Neural cell (in vitro differentiated cells): ENCODE measurements around the gene TMEM235. TPM values are rescaled to one million over a fixed set of nuclear protein-coding genes. Genes with fewer than 3 reads are reported as not detected.

Experiments
- H2AFZ ChIP-seq: fragments of 200-600, 300-800 bp; sonication (generic), shearing (Covaris generic); 2 replicates; pipeline ENCODE4 v1.6.0; 2014; ENCODE audit warnings: low read depth, mild to moderate bottlenecking, antibody characterized with exemption, low read length, moderate library complexity
- H3F3A ChIP-seq: fragments of 200-600 bp; shearing (Covaris generic); 2 replicates; pipeline ENCODE4 v1.6.1; 2016; ENCODE audit warnings: mild to moderate bottlenecking, moderate library complexity, mixed read lengths, antibody characterized with exemption, low read length; ENCODE audit not compliant: insufficient read depth, poor library complexity, severe bottlenecking
- H3K27ac ChIP-seq: fragments of 200-600, 300-800 bp; sonication (generic), shearing (Covaris generic); 2 replicates; pipeline ENCODE4 v1.5.1; 2014; ENCODE audit warnings: mild to moderate bottlenecking, low read length, moderate library complexity
- H3K27me3 ChIP-seq: fragments of 300-800, 200-600 bp; sonication (generic), shearing (Covaris generic); 2 replicates; pipeline ENCODE4 v1.6.0; 2014; ENCODE audit warnings: mild to moderate bottlenecking, low read depth, low read length, moderate library complexity; ENCODE audit not compliant: insufficient read depth
- H3K36me3 ChIP-seq: fragments of 300-800, 200-600 bp; sonication (generic), shearing (Covaris generic); 2 replicates; pipeline ENCODE4 v1.5.1; 2014; ENCODE audit warnings: mild to moderate bottlenecking, antibody characterized with exemption, low read length, moderate library complexity; ENCODE audit not compliant: insufficient read depth
- H3K4me2 ChIP-seq: fragments of 300-800, 200-600 bp; sonication (generic), shearing (Covaris generic); 2 replicates; pipeline ENCODE4 v1.6.0; 2014; ENCODE audit warnings: mild to moderate bottlenecking, low read length
- H3K4me3 ChIP-seq: fragments of 300-800, 200-600 bp; sonication (generic), shearing (Covaris generic); 2 replicates; pipeline ENCODE4 v1.5.1; 2014; ENCODE audit warnings: mild to moderate bottlenecking, low read length, moderate library complexity
- H3K79me2 ChIP-seq: fragments of 200-600 bp; shearing (Covaris generic); replicated peaks from 2 replicates; pipeline ENCODE4 v1.6.0; 2014; ENCODE audit warnings: mild to moderate bottlenecking, low read length, moderate library complexity; ENCODE audit not compliant: insufficient read depth
- H3K9ac ChIP-seq: fragments of 300-800, 200-600 bp; sonication (generic), shearing (Covaris generic); 2 replicates; pipeline ENCODE4 v1.6.1; 2016; ENCODE audit warnings: mild to moderate bottlenecking, low read length, mixed read lengths
- H3K9me2 ChIP-seq: fragments of 200-600 bp; shearing (Covaris generic); 2 replicates; pipeline ENCODE4 v1.6.1; 2016; ENCODE audit warnings: mild to moderate bottlenecking, low read length, mixed read lengths; ENCODE audit not compliant: insufficient read depth
- H3K9me3 ChIP-seq: fragments of 200-600, 300-800 bp; sonication (generic), shearing (Covaris generic); 2 replicates; pipeline ENCODE4 v1.6.1; 2016; ENCODE audit warnings: mild to moderate bottlenecking, mixed run types, low read length, moderate library complexity, mixed read lengths
- H4K20me1 ChIP-seq: fragments of 200-600 bp; shearing (Covaris generic); 2 replicates; pipeline ENCODE4 v1.6.1; 2016; ENCODE audit warnings: mild to moderate bottlenecking, mixed run types; ENCODE audit not compliant: insufficient read depth
- EZH2 ChIP-seq: fragments of 200-600, 300-800 bp; shearing (Covaris generic), sonication (generic); IDR thresholded peaks from 2 replicates; pipeline ENCODE4 v1.6.1; 2014; ENCODE audit warnings: antibody characterized with exemption, low read length, borderline replicate concordance, mild to moderate bottlenecking; ENCODE audit not compliant: insufficient read depth, poor library complexity, severe bottlenecking
- MXI1 ChIP-seq: fragments of 450-650 bp; conservative IDR thresholded peaks from 2 replicates; pipeline ENCODE4 v1.6.1; 2014; ENCODE audit warnings: antibody characterized with exemption, mild to moderate bottlenecking; ENCODE audit not compliant: poor library complexity, severe bottlenecking
- SMC3 ChIP-seq: fragments of 450-650 bp; conservative IDR thresholded peaks from 2 replicates; pipeline ENCODE4 v1.6.1; 2014; ENCODE audit warnings: antibody characterized with exemption, mild to moderate bottlenecking, moderate library complexity; ENCODE audit not compliant: poor library complexity
- TAF1 ChIP-seq: IDR thresholded peaks from 2 replicates; pipeline ENCODE4 v1.6.1; 2012; ENCODE audit warnings: low read depth
- polyA plus RNA-seq: library from polyadenylated mRNA; depleted of rRNA; stranded (reverse); fragments of >200 nt; gene quantifications from 2 replicates; pipeline ENCODE4 v1.2.3, GENCODE V29; 2014
- TF ChIP-seq, protein P1 (sequence below): IDR thresholded peaks from 2 replicates; pipeline ENCODE4 v1.6.1; 2012; ENCODE audit warnings: borderline replicate concordance
- TF ChIP-seq, protein P2 (sequence below): fragments of 450-650 bp; IDR thresholded peaks from 2 replicates; pipeline ENCODE4 v1.5.1; 2014; ENCODE audit warnings: antibody characterized with exemption, mild to moderate bottlenecking, moderate library complexity; ENCODE audit not compliant: poor library complexity, severe bottlenecking

TMEM235 gene
- polyA plus RNA-seq, 1 donor from 2014 or later, result not detected

DNA sequence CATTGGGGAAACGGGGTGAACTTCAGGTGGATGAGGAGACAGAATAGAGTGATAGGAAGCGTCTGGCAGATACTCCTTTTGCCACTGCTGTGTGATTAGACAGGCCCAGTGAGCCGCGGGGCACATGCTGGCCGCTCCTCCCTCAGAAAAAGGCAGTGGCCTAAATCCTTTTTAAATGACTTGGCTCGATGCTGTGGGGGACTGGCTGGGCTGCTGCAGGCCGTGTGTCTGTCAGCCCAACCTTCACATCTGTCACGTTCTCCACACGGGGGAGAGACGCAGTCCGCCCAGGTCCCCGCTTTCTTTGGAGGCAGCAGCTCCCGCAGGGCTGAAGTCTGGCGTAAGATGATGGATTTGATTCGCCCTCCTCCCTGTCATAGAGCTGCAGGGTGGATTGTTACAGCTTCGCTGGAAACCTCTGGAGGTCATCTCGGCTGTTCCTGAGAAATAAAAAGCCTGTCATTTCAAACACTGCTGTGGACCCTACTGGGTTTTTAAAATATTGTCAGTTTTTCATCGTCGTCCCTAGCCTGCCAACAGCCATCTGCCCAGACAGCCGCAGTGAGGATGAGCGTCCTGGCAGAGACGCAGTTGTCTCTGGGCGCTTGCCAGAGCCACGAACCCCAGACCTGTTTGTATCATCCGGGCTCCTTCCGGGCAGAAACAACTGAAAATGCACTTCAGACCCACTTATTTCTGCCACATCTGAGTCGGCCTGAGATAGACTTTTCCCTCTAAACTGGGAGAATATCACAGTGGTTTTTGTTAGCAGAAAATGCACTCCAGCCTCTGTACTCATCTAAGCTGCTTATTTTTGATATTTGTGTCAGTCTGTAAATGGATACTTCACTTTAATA is 7.0 kb upstream of the TMEM235 start:
- Histone ChIP-seq H3K27me3 (no peaks in the 10 kb centered on the region), H3K27ac (peak overlapping the region; percentile 8), H3K4me2 (no peak overlapping the region), H3K9ac (peak overlapping the region; percentile 16), H3K9me3 (no peaks in the 10 kb centered on the region), H4K20me1 (no peaks in the 10 kb centered on the region), H3K36me3 (no peaks in the 10 kb centered on the region), H3K9me2 (no peaks in the 10 kb centered on the region), H3F3A (no peaks in the 10 kb centered on the region), H2AFZ (no peak overlapping the region), H3K79me2 (no peaks in the 10 kb centered on the region), H3K4me3 (peak overlapping the region; percentile 26)
- TF ChIP-seq, protein P1, sequence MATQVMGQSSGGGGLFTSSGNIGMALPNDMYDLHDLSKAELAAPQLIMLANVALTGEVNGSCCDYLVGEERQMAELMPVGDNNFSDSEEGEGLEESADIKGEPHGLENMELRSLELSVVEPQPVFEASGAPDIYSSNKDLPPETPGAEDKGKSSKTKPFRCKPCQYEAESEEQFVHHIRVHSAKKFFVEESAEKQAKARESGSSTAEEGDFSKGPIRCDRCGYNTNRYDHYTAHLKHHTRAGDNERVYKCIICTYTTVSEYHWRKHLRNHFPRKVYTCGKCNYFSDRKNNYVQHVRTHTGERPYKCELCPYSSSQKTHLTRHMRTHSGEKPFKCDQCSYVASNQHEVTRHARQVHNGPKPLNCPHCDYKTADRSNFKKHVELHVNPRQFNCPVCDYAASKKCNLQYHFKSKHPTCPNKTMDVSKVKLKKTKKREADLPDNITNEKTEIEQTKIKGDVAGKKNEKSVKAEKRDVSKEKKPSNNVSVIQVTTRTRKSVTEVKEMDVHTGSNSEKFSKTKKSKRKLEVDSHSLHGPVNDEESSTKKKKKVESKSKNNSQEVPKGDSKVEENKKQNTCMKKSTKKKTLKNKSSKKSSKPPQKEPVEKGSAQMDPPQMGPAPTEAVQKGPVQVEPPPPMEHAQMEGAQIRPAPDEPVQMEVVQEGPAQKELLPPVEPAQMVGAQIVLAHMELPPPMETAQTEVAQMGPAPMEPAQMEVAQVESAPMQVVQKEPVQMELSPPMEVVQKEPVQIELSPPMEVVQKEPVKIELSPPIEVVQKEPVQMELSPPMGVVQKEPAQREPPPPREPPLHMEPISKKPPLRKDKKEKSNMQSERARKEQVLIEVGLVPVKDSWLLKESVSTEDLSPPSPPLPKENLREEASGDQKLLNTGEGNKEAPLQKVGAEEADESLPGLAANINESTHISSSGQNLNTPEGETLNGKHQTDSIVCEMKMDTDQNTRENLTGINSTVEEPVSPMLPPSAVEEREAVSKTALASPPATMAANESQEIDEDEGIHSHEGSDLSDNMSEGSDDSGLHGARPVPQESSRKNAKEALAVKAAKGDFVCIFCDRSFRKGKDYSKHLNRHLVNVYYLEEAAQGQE, result no peak

DNA sequence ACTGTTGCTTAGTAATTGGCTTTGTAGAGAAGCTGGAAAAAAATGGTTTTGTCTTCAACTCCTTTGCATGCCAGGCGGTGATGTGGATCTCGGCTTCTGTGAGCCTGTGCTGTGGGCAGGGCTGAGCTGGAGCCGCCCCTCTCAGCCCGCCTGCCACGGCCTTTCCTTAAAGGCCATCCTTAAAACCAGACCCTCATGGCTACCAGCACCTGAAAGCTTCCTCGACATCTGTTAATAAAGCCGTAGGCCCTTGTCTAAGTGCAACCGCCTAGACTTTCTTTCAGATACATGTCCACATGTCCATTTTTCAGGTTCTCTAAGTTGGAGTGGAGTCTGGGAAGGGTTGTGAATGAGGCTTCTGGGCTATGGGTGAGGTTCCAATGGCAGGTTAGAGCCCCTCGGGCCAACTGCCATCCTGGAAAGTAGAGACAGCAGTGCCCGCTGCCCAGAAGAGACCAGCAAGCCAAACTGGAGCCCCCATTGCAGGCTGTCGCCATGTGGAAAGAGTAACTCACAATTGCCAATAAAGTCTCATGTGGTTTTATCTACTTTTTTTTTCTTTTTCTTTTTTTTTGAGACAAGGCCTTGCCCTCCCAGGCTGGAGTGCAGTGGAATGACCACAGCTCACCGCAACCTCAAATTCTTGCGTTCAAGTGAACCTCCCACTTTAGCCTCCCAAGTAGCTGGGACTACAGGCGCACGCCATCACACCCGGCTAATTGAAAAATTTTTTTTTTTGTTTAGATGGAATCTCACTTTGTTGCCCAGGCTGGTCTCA is 6.2 kb upstream of the TMEM235 start:
- Histone ChIP-seq H2AFZ (no peak overlapping the region), H3F3A (no peaks in the 10 kb centered on the region), H3K27me3 (peaks cover 2% of the 10 kb centered on the region), H3K79me2 (no peaks in the 10 kb centered on the region), H3K9me3 (no peaks in the 10 kb centered on the region), H3K4me2 (no peak overlapping the region), H3K4me3 (no peak overlapping the region), H3K9me2 (no peaks in the 10 kb centered on the region), H3K9ac (no peak overlapping the region), H3K27ac (no peak overlapping the region), H4K20me1 (no peaks in the 10 kb centered on the region), H3K36me3 (no peaks in the 10 kb centered on the region)
- TF ChIP-seq EZH2 (no peak), SMC3 (no peak)

DNA sequence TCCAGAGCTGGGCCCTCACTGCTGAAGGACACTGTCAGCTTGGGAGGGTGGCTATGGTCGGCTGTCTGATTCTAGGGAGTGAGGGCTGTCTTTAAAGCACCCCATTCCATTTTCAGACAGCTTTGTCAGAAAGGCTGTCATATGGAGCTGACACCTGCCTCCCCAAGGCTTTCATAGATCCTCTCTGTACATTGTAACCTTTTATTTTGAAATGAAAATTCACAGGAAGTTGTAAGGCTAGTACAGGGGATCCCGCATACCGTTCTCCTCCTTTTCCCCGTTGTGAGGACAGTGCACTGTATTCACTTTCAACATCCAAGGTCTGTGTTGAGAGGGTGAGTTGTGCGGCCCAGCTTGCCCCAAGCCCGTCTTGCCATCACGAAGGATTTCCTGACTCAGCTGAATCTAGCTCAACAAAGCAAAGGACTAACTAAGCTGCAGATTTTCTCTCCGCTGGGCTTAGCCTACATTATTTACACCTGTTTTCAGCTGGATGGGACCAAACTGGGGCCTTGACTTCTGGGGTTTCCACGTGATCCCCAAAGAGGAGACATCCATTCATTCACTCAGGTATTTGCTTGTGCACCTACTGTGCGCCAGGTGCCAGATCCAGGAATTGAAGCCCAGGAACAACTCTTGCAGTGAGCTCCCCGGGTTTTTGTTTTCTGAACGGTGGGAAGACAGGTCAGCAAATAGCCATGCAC is 5.2 kb upstream of the TMEM235 start:
- Histone ChIP-seq H3K4me3 (no peak overlapping the region), H2AFZ (no peak overlapping the region), H3K27me3 (peaks cover 11% of the 10 kb centered on the region), H3K4me2 (no peak overlapping the region), H3K9me2 (no peaks in the 10 kb centered on the region), H3K9ac (no peak overlapping the region), H3K79me2 (no peaks in the 10 kb centered on the region), H3K27ac (no peak overlapping the region), H3F3A (no peaks in the 10 kb centered on the region), H3K9me3 (no peaks in the 10 kb centered on the region), H4K20me1 (no peaks in the 10 kb centered on the region), H3K36me3 (no peaks in the 10 kb centered on the region)
- TF ChIP-seq MXI1, result no peak
- no peak for TF ChIP-seq EZH2
- TF ChIP-seq, protein P2, sequence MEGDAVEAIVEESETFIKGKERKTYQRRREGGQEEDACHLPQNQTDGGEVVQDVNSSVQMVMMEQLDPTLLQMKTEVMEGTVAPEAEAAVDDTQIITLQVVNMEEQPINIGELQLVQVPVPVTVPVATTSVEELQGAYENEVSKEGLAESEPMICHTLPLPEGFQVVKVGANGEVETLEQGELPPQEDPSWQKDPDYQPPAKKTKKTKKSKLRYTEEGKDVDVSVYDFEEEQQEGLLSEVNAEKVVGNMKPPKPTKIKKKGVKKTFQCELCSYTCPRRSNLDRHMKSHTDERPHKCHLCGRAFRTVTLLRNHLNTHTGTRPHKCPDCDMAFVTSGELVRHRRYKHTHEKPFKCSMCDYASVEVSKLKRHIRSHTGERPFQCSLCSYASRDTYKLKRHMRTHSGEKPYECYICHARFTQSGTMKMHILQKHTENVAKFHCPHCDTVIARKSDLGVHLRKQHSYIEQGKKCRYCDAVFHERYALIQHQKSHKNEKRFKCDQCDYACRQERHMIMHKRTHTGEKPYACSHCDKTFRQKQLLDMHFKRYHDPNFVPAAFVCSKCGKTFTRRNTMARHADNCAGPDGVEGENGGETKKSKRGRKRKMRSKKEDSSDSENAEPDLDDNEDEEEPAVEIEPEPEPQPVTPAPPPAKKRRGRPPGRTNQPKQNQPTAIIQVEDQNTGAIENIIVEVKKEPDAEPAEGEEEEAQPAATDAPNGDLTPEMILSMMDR, result no peak
- no peak for TF ChIP-seq SMC3
- no peak for TF ChIP-seq TAF1
